Measurements from ENCODE around the gene CCNDBP1. TPM values are rescaled to one million over a fixed set of nuclear protein-coding genes. Genes with fewer than 3 reads are reported as not detected.

Gene CCNDBP1
- total RNA-seq: 60.0 and 61.0 TPM in 2 replicates

DNA sequence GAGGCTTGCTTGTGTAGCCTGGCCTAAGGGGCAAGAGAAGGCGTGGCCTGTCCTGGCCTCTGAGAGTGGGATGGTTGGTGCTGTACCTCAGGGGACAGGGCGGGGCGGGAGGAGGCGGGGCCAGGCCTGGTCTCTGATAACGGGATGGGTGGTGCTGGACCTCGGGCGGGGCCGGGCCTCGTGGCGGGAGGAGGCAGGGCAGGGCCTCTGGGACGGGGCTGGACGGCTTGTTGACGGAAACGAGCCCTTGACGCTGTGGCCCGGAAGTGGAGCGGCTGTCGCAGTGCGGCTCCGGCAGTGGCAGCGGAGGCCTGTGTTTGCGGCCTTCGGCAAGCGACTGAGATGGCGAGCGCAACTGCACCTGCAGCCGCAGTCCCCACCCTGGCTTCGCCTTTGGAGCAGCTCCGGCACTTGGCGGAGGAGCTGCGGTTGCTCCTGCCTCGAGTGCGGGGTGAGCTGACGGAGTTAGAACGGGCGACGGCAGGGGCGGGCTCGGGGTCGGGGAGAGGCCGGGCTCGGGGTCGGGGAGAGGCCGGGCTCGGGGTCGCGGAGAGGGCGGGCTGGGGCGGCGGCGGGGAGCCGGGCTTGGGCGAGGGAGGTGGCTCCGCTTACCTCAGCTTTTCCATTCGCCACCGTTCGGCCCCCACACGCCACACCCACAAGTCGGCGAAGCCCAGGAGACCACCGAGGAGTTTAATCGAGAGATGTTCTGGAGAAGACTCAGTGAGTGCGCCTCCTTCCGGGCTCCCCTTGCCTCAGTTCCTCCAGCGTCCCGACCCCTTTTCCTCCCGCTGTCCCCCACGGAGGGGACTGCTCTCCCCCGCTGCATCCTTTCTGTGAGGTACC is at the start of gene CCNDBP1:
CCNDBP1 (plus strand) TSS at position 247 of the 846 bp plus-strand sequence; CDS start at position 343, 96 bp downstream.

GRCh38 chr15:43220991-43221403 is 35.8 kb downstream of the CCNDBP1 start, which contains the start of gene EPB42:
TSS of gene EPB42 (minus strand) at chr15:43221018. CDS start at chr15:43220825, 193 bp downstream.

Other genes with a start within 250 kb of the CCNDBP1 start
- 24.3 and 40.5 TPM in 2 replicates for gene UBR1, start 79.4 kb upstream of the CCNDBP1 start, total RNA-seq
- gene TMEM62, start 51.8 kb upstream of the CCNDBP1 start, total RNA-seq: 11.0 and 17.6 TPM in 2 replicates
- not detected in 2 replicates for gene EPB42, start 35.6 kb downstream of the CCNDBP1 start, total RNA-seq
- gene TGM5, start 81.5 kb downstream of the CCNDBP1 start, total RNA-seq: not detected in 2 replicates
- not detected in 2 replicates for gene TGM7, start 116.9 kb downstream of the CCNDBP1 start, total RNA-seq
- 5.9 and 10.2 TPM in 2 replicates for gene LCMT2, start 145.2 kb downstream of the CCNDBP1 start, total RNA-seq
- 15.1 and 25.6 TPM in 2 replicates for gene ZSCAN29, start 185.6 kb downstream of the CCNDBP1 start, total RNA-seq
- 9.6 and 17.6 TPM in 2 replicates for gene TUBGCP4, start 185.7 kb downstream of the CCNDBP1 start, total RNA-seq

Measured in subcutaneous preadipocyte (primary cell).